Colonic mucosa (tissue), 4 donors: Measurements from ENCODE around the gene CCDC177. TPM values are rescaled to one million over a fixed set of nuclear protein-coding genes. Genes with fewer than 3 reads are reported as not detected.

ENCODE experiments used
- DNase-seq: peaks from one replicate; pipeline ENCODE4 v3.0.0-alpha.2; 2020
- H3K27ac ChIP-seq: fragments of 200-600 bp; one replicate; pipeline ENCODE4 v1.8.0; 2021
- H3K27me3 ChIP-seq: fragments of 200-600 bp; one replicate; pipeline ENCODE4 v1.8.0; 2021
- H3K36me3 ChIP-seq: fragments of 200-600 bp; one replicate; pipeline ENCODE4 v1.8.0; 2021
- H3K4me1 ChIP-seq: fragments of 200-600 bp; one replicate; pipeline ENCODE4 v1.8.0; 2021; ENCODE audit warnings: mild to moderate bottlenecking
- H3K4me3 ChIP-seq: fragments of 200-600 bp; one replicate; pipeline ENCODE4 v1.8.0; 2021
- H3K9ac ChIP-seq, 2 donors: one replicate each; pipeline ENCODE4 v1.7.0; 2013; ENCODE audit warnings: control low read depth in 2 of 2, low read depth in 2 of 2, low read length in 2 of 2
- H3K9me3 ChIP-seq: fragments of 200-600 bp; one replicate; pipeline ENCODE4 v1.8.0; 2021
- intact Hi-C: fragments of 100-400 bp; cut with DNase I; formaldehyde crosslinking; loops from one replicate; pipeline ENCODE4 v1.14.1; 2022
- total RNA-seq, 2 donors: library from RNA; stranded (reverse); fragmentation: NEBNext Ultra II Directional in 1 of 2; extraction: Animal tissue kit (Norgen Biotek cat#: 25700) in 1 of 2; gene quantifications; one replicate each; pipeline ENCODE4 v1.2.1, GENCODE V29; 2021
- TF ChIP-seq, protein P1 (sequence below): fragments of 200-600 bp; IDR thresholded peaks from one replicate; pipeline ENCODE4 v1.8.0; 2022; ENCODE audit warnings: antibody characterized with exemption, mild to moderate bottlenecking
- donor health status: healthy.
- donor health status: DM: no; HTN: no; CAD: no.
- donor health status: DM: no; HTN: no; CAD: no.

The CCDC177 gene
- total RNA-seq, 2 donors from 2014 or later, result not detected

DNA sequence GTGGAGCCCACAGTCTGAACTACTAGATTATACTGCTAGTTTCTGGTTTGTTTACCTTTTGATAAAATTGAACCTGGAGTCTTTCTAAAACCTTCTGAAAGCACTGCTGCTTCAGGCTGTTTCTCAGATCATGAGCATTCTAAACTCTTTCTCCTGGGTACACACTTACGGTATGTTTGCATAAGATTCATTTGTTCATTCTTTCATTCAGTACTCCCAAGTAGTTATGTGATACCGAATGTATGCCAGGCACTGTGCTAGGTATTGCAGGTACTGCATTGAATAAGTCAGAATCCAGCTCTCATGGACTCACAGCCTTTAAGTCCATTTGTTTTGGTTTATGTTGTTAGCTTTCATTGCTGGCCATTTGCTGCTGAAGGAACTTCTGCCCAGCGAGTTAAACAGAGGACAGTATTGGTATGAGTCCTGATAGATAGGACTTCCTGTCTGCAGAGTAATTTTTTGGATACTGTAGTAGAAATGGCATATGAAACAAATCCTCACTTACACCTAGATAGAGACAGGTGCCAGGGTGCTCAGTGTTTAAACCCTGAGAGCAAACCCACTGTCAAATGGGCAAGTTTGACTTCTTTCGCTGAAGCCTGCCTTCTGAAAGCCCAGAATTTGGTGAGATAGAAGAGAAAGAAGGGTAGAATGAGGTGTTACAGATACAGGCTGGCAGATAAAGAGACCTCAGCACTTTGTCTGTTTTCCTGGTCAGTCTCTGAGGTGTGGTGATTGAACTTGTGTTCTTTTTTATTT lies 38.8 kb upstream of the CCDC177 start:
- intact Hi-C loops, result no loop called here
- H3K4me1 ChIP-seq, result peaks cover 16% of the 10 kb centered on the region
- no peak for DNase-seq
- TF ChIP-seq, protein P1, sequence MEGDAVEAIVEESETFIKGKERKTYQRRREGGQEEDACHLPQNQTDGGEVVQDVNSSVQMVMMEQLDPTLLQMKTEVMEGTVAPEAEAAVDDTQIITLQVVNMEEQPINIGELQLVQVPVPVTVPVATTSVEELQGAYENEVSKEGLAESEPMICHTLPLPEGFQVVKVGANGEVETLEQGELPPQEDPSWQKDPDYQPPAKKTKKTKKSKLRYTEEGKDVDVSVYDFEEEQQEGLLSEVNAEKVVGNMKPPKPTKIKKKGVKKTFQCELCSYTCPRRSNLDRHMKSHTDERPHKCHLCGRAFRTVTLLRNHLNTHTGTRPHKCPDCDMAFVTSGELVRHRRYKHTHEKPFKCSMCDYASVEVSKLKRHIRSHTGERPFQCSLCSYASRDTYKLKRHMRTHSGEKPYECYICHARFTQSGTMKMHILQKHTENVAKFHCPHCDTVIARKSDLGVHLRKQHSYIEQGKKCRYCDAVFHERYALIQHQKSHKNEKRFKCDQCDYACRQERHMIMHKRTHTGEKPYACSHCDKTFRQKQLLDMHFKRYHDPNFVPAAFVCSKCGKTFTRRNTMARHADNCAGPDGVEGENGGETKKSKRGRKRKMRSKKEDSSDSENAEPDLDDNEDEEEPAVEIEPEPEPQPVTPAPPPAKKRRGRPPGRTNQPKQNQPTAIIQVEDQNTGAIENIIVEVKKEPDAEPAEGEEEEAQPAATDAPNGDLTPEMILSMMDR, result no peak
- H3K36me3 ChIP-seq, result no peaks in the 10 kb centered on the region
- H3K27me3 ChIP-seq, result no peaks in the 10 kb centered on the region
- H3K9ac ChIP-seq, result peak overlapping the region in 1 of 2 donors; percentile 98
- H3K9me3 ChIP-seq, result no peaks in the 10 kb centered on the region
- peak overlapping the region; percentile 93 for H3K27ac ChIP-seq
- H3K4me3 ChIP-seq, result peak overlapping the region; percentile 69

DNA sequence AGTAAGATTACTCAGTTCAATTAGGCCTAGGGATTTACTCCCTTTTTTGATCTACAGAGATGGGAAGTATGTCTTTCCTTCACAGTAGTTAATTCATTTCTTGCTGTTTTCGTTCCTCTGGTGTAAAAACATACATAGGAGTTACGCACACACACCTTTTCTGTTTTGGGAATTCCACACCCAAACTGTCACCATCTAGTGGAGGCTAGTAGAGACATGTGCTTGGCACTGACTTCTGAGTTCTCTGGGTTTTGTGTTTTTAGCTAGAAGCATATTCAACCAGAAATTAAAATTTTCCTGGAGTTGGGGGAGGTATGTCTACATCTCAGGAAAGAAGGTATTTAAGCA lies 38.1 kb upstream of the CCDC177 start:
- TF ChIP-seq, protein P1, result no peak
- Histone ChIP-seq H3K36me3 (no peaks in the 10 kb centered on the region), H3K27ac (peak overlapping the region; percentile 93), H3K9ac (peak overlapping the region; percentile 98), H3K9me3 (no peaks in the 10 kb centered on the region), H3K27me3 (no peaks in the 10 kb centered on the region), H3K4me3 (peak overlapping the region; percentile 69), H3K4me1 (peaks cover 14% of the 10 kb centered on the region)
- no peak for DNase-seq
- intact Hi-C loops, result no loop called here

GRCh38 chr14:69612014-69612782 lies 37.5 kb upstream of the CCDC177 start:
- H3K9me3 ChIP-seq, result no peaks in the 10 kb centered on the region
- H3K9ac ChIP-seq, result peak overlapping the region; percentile 98
- peak overlapping the region; percentile 69 for H3K4me3 ChIP-seq
- no peaks in the 10 kb centered on the region for H3K27me3 ChIP-seq
- H3K27ac ChIP-seq, result peak overlapping the region; percentile 93
- DNase-seq, result peak; percentile 45
- H3K36me3 ChIP-seq, result no peaks in the 10 kb centered on the region
- TF ChIP-seq, protein P1, result no peak
- intact Hi-C loops, result no loop called here
- H3K4me1 ChIP-seq, result peaks cover 8% of the 10 kb centered on the region

DNA sequence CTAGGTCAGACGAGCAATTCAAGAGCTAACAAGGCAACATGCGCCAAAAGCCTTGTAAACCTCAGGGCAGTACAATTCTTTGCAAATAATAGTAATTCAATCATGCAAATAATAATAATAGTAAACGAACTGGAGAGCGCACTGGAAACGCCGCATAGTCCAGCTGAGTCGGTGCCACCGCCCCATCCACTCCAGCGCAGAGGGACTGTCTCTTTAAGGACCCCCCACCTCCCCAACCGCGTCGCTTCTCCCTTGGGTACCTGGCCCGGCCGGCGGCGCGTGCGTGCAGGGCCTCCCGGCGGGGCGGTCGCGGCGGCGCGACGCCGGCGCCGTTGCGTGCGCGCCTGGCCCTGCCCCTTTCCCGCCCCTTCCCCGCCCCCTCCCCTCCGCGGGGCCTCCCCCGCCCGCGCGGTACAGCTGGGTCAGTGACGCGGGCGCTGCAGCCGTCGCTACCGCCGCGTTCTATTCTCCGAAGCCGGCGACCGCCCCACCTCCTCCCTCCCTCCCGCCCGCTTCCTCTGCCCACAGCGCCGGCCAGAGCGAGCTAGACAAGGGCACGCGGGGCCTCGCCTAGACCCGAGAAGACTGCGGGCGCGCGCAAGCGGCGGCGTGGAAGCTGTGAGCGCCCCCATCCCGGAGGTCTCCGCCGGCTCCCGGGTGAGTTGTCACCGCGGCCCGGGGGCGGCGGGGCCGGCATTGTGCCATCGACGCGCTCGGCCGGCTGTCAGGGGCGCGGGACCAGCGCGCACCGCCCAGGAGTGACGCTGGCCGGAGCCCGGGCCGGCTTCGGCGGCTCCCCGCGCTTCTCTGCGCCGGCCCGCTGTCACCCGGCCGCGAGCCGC lies 36.7 kb upstream of the CCDC177 start, which contains the start of gene SUSD6:
SUSD6 (plus strand) TSS at position 425 of the 842 bp plus-strand sequence. CDS start 46,997 bp downstream, outside the sequence.
- TF ChIP-seq, protein P1, result no peak
- no peaks in the 10 kb centered on the region for H3K9me3 ChIP-seq
- H3K36me3 ChIP-seq, result no peaks in the 10 kb centered on the region
- peaks cover 4% of the 10 kb centered on the region for H3K4me1 ChIP-seq
- peak within 1 kb of the TSS; percentile 98 for H3K9ac ChIP-seq
- DNase-seq, result peak; percentile 88
- H3K27me3 ChIP-seq, result no peaks in the 10 kb centered on the region
- peak within 1 kb of the TSS; percentile 93 for H3K27ac ChIP-seq
- intact Hi-C loops, result no loop called here
- H3K4me3 ChIP-seq, result peak within 1 kb of the TSS; percentile 69

- TF ChIP-seq, protein P1, result no peak
- Histone ChIP-seq H3K9ac (peak overlapping the region; percentile 38 to 86), H3K4me3 (peak overlapping the region; percentile 22), H3K27ac (peak overlapping the region; percentile 63), H3K9me3 (no peaks in the 10 kb centered on the region), H3K27me3 (no peaks in the 10 kb centered on the region), H3K36me3 (no peaks in the 10 kb centered on the region), H3K4me1 (peaks cover 4% of the 10 kb centered on the region)
- intact Hi-C loops, result no loop called here
- DNase-seq, result no peak
Measured at GRCh38 chr14:69610874-69611171, 36.2 kb upstream of the CCDC177 start.
